Ramos (cell line): ENCODE measurements around the gene KCNQ2.

Source experiments
- in situ Hi-C: fragments of 300-500 bp; cut with MboI; formaldehyde crosslinking; loops from one replicate; pipeline ENCODE4 v1.14.3; 2022; ENCODE audit warnings: low sequenced_read_pairs; ENCODE audit not compliant: unreplicated experiment

Gene KCNQ2

GRCh38 chr20:63351811-63352591 lies 120.5 kb downstream of the KCNQ2 start:
- in situ Hi-C loops, result no loop called here

- in situ Hi-C loops, result no loop called here
These were observed 121.1 kb downstream of the KCNQ2 start for GRCh38 chr20:63351326-63351700.

DNA sequence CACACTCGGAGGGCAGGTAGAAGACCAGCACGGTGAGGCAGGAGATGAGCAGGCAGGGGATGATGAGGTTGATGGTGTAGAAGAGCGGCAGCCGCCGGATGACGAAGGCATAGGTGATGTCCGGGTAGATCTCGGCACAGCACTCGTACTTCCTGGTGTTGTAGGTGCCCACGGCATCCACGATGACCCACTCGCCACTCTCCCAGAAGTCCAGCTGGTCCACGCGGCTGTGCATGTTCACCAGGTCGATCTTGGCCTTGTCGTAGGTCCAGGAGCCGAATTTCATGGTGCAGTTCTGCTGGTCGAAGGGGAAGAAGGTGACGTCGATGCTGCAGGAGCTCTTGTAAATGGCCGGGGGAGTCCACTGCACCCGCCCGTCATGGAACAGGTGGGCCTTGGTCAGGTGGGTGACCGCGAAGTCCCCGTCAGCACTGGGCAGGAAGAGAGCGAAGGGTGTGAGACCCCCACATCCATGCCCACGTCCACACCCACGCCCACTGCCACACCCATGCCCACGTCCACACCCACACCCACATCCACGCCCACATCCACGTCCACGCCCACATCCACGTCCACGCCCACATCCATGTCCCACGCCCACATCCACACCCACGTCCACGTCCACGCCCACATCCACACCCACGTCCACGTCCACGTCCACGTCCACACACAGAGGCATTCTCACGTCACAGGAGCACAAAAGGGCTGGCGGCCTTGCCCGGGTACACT lies 121.7 kb downstream of the KCNQ2 start:
- in situ Hi-C loops, result no loop called here
